Measurements from ENCODE around the gene ATG9B.

ATG9B gene

DNA sequence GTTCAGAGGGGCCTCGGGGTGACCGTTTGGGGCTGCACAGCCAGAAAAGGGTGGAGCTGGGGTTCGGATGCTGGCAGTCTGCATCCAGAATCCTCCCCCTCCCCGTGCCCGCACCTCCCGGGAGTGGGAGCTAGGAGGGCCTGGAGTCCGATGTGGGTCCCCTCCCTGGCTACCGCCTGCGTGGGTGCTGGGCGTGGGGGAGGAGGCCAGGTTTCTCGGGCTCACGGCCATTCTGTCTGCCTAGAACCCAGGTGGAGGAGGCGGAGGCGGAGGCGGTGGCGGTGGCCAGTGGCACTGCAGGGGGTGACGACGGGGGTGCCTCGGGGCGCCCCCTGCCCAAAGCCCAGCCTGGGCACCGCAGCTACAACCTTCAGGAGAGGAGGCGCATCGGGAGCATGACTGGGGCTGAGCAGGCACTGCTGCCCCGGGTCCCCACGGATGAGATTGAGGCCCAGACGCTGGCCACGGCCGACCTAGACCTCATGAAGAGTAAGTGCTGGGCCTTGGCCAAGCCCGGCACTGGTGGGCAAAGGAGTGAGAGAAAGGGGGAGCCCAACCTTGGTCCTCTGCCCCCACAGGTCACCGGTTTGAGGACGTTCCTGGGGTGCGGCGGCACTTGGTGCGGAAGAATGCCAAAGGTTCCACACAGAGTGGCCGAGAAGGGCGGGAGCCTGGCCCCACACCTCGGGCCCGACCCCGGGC, 42.1 kb upstream of the ATG9B start:
- DNase-seq (ENCODE audit: low read depth in 2 of 2): no peak
- H3K4me3 ChIP-seq (replicated peaks in 1 of 2; ENCODE audit: low read depth in 2 of 2, low read length in 2 of 2): no peak overlapping the region
- TF ChIP-seq, protein P1, sequence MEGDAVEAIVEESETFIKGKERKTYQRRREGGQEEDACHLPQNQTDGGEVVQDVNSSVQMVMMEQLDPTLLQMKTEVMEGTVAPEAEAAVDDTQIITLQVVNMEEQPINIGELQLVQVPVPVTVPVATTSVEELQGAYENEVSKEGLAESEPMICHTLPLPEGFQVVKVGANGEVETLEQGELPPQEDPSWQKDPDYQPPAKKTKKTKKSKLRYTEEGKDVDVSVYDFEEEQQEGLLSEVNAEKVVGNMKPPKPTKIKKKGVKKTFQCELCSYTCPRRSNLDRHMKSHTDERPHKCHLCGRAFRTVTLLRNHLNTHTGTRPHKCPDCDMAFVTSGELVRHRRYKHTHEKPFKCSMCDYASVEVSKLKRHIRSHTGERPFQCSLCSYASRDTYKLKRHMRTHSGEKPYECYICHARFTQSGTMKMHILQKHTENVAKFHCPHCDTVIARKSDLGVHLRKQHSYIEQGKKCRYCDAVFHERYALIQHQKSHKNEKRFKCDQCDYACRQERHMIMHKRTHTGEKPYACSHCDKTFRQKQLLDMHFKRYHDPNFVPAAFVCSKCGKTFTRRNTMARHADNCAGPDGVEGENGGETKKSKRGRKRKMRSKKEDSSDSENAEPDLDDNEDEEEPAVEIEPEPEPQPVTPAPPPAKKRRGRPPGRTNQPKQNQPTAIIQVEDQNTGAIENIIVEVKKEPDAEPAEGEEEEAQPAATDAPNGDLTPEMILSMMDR (IDR thresholded peaks at IDR 0.05; ENCODE audit: low read depth, low read length): no peak

- no peak overlapping the region for H3K4me3 ChIP-seq (replicated peaks in 1 of 2; ENCODE audit: low read depth in 2 of 2, low read length in 2 of 2)
- no peak for DNase-seq (ENCODE audit: low read depth in 2 of 2)
- TF ChIP-seq, protein P1 (IDR thresholded peaks at IDR 0.05; ENCODE audit: low read depth, low read length): no peak
These were observed 41.2 kb upstream of the ATG9B start for GRCh38 chr7:151065516-151065915.

- TF ChIP-seq, protein P1 (IDR thresholded peaks at IDR 0.05; ENCODE audit: low read depth, low read length): no peak
- H3K4me3 ChIP-seq (replicated peaks in 1 of 2; ENCODE audit: low read depth in 2 of 2, low read length in 2 of 2): no peak overlapping the region
- DNase-seq (ENCODE audit: low read depth in 2 of 2): no peak
These were observed 40.7 kb upstream of the ATG9B start for GRCh38 chr7:151064993-151065392.

DNA sequence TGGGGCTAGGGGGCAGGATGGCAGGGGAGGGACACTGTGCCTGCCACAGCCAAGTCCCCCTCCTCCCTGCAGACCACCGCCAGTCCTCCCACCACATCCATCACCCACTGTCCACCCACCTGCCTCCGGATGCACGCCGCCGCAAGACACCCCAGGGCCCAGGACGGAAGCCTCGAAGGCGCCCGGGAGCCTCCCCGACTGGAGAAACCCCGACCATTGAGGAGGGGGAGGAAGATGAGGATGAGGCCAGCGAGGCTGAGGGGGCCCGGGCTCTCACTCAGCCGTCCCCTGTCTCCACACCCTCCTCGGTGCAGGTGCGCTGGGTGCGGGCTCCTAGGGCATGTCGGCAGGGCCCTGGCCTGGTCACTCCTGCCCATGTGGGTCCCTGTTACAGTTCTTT, 40.2 kb upstream of the ATG9B start:
- DNase-seq (ENCODE audit: low read depth in 2 of 2): no peak
- TF ChIP-seq, protein P1 (IDR thresholded peaks at IDR 0.05; ENCODE audit: low read depth, low read length): no peak
- no peak overlapping the region for H3K4me3 ChIP-seq (replicated peaks in 1 of 2; ENCODE audit: low read depth in 2 of 2, low read length in 2 of 2)

- TF ChIP-seq, protein P1 (IDR thresholded peaks at IDR 0.05; ENCODE audit: low read depth, low read length): no peak
- DNase-seq (ENCODE audit: low read depth in 2 of 2): peak; percentile 67 to 70
- H3K4me3 ChIP-seq (replicated peaks in 1 of 2; ENCODE audit: low read depth in 2 of 2, low read length in 2 of 2): no peak overlapping the region
These were observed 38.9 kb upstream of the ATG9B start for GRCh38 chr7:151063212-151063561.

DNA sequence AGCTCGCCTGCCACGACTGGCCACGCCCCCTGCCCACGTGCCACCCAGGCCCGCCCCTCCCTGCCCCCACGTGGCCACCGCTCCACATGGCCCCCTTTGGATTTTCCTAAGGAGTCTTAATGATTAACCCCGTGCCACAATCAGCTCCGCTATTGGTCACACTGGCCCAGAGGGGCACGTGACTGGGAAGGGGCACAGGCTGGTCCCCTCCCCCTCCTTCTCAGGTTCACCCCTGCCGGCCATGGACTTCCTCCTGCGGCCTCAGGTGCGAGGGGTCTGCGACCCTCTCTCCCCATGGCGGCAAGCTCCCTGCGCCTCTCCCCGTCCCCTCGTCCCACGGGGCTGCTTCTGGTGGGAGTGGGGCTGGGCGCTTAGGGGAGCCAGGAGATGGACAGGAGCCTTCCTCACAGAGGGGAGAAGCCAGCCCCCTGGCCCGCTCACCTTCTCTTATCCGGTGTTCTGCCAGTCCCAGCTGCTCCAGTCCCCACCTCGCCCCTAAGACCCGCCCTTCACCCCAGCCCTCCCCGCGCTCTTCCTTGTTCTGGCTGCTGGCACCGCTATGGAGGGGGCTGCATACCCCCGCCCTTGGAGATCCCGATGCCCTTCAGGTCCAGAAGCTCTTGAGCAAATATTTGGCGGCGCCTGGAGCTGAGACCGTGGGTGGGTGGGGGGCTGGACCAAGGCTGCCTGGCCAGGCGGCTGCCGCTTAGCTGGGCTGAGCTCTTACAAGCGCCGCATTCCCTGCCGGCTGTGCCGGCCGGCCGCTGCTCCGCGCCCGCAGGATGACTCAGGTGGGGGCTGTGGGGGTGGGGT, 38.3 kb upstream of the ATG9B start:
- H3K4me3 ChIP-seq (replicated peaks in 1 of 2; ENCODE audit: low read depth in 2 of 2, low read length in 2 of 2): peak overlapping the region; percentile 23 to 26
- peak; percentile 67 to 69 for DNase-seq (ENCODE audit: low read depth in 2 of 2)
- TF ChIP-seq, protein P1 (IDR thresholded peaks at IDR 0.05; ENCODE audit: low read depth, low read length): no peak
